HepG2 (cell line): ENCODE measurements around the gene MPHOSPH8. TPM values are rescaled to one million over a fixed set of nuclear protein-coding genes. Genes with fewer than 3 reads are reported as not detected.

Experiments used
- GTF2F1 ChIP-seq: fragments of 150-350 bp; IDR thresholded peaks from 2 replicates; pipeline ENCODE4 v1.6.1; 2014; ENCODE audit warnings: low read length
- KLF11 ChIP-seq: IDR thresholded peaks from 2 replicates; pipeline ENCODE4 v1.6.1; 2016; ENCODE audit warnings: missing compliant biosample characterization
- NAIF1 ChIP-seq: sonication (generic); formaldehyde crosslinking; IDR thresholded peaks from 2 replicates; pipeline ENCODE4 v1.5.0; 2020; ENCODE audit warnings: mild to moderate bottlenecking, missing genetic modification reagents, borderline replicate concordance
- NFRKB ChIP-seq: fragments of 450-650 bp; IDR thresholded peaks from 2 replicates; pipeline ENCODE4 v1.6.1; 2017
- RAD21 ChIP-seq: fragments of 450-650 bp; formaldehyde crosslinking; IDR thresholded peaks from 2 replicates; pipeline ENCODE4 v1.5.0; 2020; ENCODE audit warnings: mild to moderate bottlenecking
- RARG ChIP-seq: sonication (generic); formaldehyde crosslinking; IDR thresholded peaks from 2 replicates; pipeline ENCODE4 v1.4.0; 2020; ENCODE audit warnings: low read depth, mild to moderate bottlenecking, missing genetic modification reagents
- SMAD3 ChIP-seq: sonication (generic); formaldehyde crosslinking; IDR thresholded peaks from 2 replicates; pipeline ENCODE4 v1.4.0; 2020; ENCODE audit warnings: missing genetic modification reagents
- TCF7 ChIP-seq: sonication (generic); IDR thresholded peaks from 2 replicates; pipeline ENCODE4 v1.6.1; 2016; ENCODE audit warnings: antibody characterized with exemption, low read depth
- TSC22D2 ChIP-seq: sonication (generic); formaldehyde crosslinking; IDR thresholded peaks from 2 replicates; pipeline ENCODE4 v1.5.1; 2020; ENCODE audit warnings: missing genetic modification reagents, mild to moderate bottlenecking, borderline replicate concordance
- ZNF274 ChIP-seq: sonication (generic); formaldehyde crosslinking; IDR thresholded peaks from 2 replicates; pipeline ENCODE4 v1.5.1; 2020; ENCODE audit warnings: mild to moderate bottlenecking, missing genetic modification reagents
- ZNF749 ChIP-seq: sonication (generic); formaldehyde crosslinking; IDR thresholded peaks from 2 replicates; pipeline ENCODE4 v1.8.0; 2022; ENCODE audit warnings: mild to moderate bottlenecking, missing genetic modification reagents, moderate library complexity, borderline replicate concordance
- ZNF773 ChIP-seq: sonication (generic); formaldehyde crosslinking; IDR thresholded peaks from 2 replicates; pipeline ENCODE4 v1.4.0; 2020; ENCODE audit warnings: missing genetic modification reagents, borderline replicate concordance
- polyA plus RNA-seq, 8 experiments: library from polyadenylated mRNA; depleted of rRNA in 3 of 8; stranded (reverse) in 7 of 8; unstranded in 1 of 8; fragments of >200 nt; fragmentation: Illumina TruSeq in 4 of 8; extraction: Trizol in 4 of 8; gene quantifications; 2 replicates each; pipeline versions ENCODE4 v1.2.1 to v1.2.3, GENCODE V29; 2011 to 2016; ENCODE audit warnings: low read depth in 4 of 8, missing spikeins in 1 of 8, mixed read lengths in 1 of 8; ENCODE audit not compliant: insufficient read depth in 1 of 8
- total RNA-seq, 5 experiments: library from RNA; depleted of rRNA; stranded (reverse); fragments of >200 nt; fragmentation: Illumina TruSeq; extraction: Trizol; gene quantifications; 2 replicates each; pipeline ENCODE4 v1.2.3, GENCODE V29; 2016; ENCODE audit warnings: low read depth in 1 of 5
- TF ChIP-seq, protein P1 (sequence below): sonication (generic); formaldehyde crosslinking; IDR thresholded peaks from 2 replicates; pipeline ENCODE4 v1.4.0; 2020; ENCODE audit warnings: missing genetic modification reagents, mild to moderate bottlenecking, borderline replicate concordance
- TF ChIP-seq, protein P2 (sequence below): sonication (generic); formaldehyde crosslinking; IDR thresholded peaks from 2 replicates; pipeline ENCODE4 v1.8.1; 2023; ENCODE audit warnings: mild to moderate bottlenecking, inconsistent platforms, moderate library complexity, missing genetic modification reagents, borderline replicate concordance
- TF ChIP-seq, protein P3 (sequence below): IDR thresholded peaks from 2 replicates; pipeline ENCODE4 v1.6.1; 2016; ENCODE audit warnings: low read depth
- TF ChIP-seq, protein P4 (sequence below): sonication (generic); formaldehyde crosslinking; IDR thresholded peaks from 2 replicates; pipeline ENCODE4 v1.4.0; 2020; ENCODE audit warnings: missing genetic modification reagents
- TF ChIP-seq, protein P5 (sequence below): sonication (generic); formaldehyde crosslinking; IDR thresholded peaks from 2 replicates; pipeline ENCODE4 v1.4.0; 2020; ENCODE audit warnings: missing genetic modification reagents, mild to moderate bottlenecking, borderline replicate concordance
- TF ChIP-seq, protein P6 (sequence below): IDR thresholded peaks from 2 replicates; pipeline ENCODE4 v1.6.1; 2016; ENCODE audit warnings: low read depth, control low read depth

MPHOSPH8 gene
- total and polyA plus RNA-seq, 2 of the 13 experiments (the other 11 are each of a cell fraction or from before 2014, with no cell fraction given): 17.3 to 20.9 TPM

DNA sequence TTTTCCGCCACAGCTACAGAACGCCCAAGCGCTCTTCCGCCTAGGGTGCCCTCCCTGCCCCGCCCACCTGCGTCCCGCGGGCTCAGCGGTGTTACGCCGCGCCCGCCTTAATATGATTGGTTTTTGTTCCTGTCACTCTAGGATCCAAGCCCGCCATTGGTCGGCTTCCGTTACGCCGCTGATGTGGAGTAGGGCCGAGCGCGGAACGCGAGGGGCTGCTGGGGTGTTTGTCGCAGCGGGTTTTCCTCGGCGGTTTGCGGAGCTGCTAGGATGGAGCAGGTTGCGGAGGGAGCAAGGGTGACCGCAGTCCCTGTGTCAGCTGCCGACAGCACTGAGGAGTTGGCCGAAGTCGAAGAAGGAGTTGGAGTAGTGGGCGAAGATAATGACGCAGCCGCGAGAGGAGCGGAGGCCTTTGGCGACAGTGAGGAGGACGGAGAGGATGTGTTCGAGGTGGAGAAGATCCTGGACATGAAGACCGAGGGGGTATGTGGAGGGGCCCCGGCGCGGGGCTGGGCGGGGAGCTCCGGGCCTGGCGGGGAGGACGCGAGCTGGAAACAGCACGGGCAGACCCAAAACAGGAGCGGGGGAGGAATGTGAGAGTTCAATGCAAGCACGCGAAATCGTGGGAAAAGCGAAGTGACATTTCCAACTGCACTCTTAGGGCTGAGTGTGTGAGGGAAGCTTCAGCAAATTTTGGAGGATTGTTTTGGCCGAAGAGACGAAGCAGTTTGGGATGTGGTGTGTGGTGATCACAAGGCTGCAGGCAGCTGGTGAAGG, at the start of gene MPHOSPH8 (continued):
- TF ChIP-seq, protein P1, sequence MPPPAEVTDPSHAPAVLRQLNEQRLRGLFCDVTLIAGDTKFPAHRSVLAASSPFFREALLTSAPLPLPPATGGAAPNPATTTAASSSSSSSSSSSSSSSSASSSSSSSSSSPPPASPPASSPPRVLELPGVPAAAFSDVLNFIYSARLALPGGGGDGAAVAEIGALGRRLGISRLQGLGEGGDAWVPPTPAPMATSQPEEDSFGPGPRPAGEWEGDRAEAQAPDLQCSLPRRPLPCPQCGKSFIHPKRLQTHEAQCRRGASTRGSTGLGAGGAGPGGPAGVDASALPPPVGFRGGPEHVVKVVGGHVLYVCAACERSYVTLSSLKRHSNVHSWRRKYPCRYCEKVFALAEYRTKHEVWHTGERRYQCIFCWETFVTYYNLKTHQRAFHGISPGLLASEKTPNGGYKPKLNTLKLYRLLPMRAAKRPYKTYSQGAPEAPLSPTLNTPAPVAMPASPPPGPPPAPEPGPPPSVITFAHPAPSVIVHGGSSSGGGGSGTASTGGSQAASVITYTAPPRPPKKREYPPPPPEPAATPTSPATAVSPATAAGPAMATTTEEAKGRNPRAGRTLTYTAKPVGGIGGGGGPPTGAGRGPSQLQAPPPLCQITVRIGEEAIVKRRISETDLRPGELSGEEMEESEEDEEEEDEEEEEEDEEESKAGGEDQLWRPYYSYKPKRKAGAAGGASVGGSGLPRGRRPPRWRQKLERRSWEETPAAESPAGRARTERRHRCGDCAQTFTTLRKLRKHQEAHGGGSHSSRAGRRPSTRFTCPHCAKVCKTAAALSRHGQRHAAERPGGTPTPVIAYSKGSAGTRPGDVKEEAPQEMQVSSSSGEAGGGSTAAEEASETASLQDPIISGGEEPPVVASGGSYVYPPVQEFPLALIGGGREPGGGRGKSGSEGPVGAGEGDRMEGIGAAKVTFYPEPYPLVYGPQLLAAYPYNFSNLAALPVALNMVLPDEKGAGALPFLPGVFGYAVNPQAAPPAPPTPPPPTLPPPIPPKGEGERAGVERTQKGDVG: peak; percentile 50; the same call in 1 of the 2 replicates
- TF ChIP-seq, protein P2, sequence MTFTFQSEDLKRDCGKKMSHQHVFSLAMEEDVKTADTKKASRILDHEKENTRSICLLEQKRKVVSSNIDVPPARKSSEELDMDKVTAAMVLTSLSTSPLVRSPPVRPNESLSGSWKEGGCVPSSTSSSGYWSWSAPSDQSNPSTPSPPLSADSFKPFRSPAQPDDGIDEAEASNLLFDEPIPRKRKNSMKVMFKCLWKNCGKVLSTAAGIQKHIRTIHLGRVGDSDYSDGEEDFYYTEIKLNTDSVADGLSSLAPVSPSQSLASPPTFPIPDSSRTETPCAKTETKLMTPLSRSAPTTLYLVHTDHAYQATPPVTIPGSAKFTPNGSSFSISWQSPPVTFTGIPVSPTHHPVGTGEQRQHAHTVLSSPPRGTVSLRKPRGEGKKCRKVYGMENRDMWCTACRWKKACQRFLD (CRISPR knock-in tag): no peak; the same call in 1 of the 2 replicates
- TF ChIP-seq RAD21 (CRISPR knock-in tag) (no peak), ZNF773 (CRISPR knock-in tag) (no peak), NFRKB (no peak), KLF11 (CRISPR knock-in tag) (peak; percentile 65; the same call in 1 of the 2 replicates), TCF7 (no peak), NAIF1 (CRISPR knock-in tag) (peak; percentile 92), SMAD3 (CRISPR knock-in tag) (0 out of 2 replicates have a peak, but pooled peaks have one; percentile 31), ZNF749 (no peak), GTF2F1 (no peak), TSC22D2 (0 out of 2 replicates have a peak, but pooled peaks have one; percentile 53), ZNF274 (CRISPR knock-in tag) (peak; percentile 69; the same call in 1 of the 2 replicates), RARG (CRISPR knock-in tag) (no peak)
- TF ChIP-seq, protein P3, sequence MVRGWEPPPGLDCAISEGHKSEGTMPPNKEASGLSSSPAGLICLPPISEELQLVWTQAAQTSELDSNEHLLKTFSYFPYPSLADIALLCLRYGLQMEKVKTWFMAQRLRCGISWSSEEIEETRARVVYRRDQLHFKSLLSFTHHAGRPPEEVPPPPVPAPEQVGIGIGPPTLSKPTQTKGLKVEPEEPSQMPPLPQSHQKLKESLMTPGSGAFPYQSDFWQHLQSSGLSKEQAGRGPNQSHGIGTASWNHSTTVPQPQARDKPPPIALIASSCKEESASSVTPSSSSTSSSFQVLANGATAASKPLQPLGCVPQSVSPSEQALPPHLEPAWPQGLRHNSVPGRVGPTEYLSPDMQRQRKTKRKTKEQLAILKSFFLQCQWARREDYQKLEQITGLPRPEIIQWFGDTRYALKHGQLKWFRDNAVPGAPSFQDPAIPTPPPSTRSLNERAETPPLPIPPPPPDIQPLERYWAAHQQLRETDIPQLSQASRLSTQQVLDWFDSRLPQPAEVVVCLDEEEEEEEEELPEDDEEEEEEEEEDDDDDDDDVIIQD: no peak; the same call in 1 of the 2 replicates
- TF ChIP-seq, protein P4, sequence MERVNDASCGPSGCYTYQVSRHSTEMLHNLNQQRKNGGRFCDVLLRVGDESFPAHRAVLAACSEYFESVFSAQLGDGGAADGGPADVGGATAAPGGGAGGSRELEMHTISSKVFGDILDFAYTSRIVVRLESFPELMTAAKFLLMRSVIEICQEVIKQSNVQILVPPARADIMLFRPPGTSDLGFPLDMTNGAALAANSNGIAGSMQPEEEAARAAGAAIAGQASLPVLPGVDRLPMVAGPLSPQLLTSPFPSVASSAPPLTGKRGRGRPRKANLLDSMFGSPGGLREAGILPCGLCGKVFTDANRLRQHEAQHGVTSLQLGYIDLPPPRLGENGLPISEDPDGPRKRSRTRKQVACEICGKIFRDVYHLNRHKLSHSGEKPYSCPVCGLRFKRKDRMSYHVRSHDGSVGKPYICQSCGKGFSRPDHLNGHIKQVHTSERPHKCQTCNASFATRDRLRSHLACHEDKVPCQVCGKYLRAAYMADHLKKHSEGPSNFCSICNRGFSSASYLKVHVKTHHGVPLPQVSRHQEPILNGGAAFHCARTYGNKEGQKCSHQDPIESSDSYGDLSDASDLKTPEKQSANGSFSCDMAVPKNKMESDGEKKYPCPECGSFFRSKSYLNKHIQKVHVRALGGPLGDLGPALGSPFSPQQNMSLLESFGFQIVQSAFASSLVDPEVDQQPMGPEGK (CRISPR knock-in tag): peak; percentile 63
- TF ChIP-seq, protein P5, sequence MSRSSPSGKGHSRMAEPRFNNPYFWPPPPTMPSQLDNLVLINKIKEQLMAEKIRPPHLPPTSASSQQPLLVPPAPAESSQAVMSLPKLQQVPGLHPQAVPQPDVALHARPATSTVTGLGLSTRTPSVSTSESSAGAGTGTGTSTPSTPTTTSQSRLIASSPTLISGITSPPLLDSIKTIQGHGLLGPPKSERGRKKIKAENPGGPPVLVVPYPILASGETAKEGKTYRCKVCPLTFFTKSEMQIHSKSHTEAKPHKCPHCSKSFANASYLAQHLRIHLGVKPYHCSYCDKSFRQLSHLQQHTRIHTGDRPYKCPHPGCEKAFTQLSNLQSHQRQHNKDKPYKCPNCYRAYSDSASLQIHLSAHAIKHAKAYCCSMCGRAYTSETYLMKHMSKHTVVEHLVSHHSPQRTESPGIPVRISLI (CRISPR knock-in tag): no peak
- TF ChIP-seq, protein P6, sequence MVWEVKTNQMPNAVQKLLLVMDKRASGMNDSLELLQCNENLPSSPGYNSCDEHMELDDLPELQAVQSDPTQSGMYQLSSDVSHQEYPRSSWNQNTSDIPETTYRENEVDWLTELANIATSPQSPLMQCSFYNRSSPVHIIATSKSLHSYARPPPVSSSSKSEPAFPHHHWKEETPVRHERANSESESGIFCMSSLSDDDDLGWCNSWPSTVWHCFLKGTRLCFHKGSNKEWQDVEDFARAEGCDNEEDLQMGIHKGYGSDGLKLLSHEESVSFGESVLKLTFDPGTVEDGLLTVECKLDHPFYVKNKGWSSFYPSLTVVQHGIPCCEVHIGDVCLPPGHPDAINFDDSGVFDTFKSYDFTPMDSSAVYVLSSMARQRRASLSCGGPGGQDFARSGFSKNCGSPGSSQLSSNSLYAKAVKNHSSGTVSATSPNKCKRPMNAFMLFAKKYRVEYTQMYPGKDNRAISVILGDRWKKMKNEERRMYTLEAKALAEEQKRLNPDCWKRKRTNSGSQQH (CRISPR knock-in tag): peak; percentile 57; the same call in 1 of the 2 replicates
